Dedifferentiated amniotic fluid mesenchymal stem cell (primary cell): ENCODE data around the gene BCL2.
"Not testable (repeated sequence)": the region's sequence is repeated elsewhere in the genome, so short reads cannot be mapped to it uniquely, and the experiment has no call there.

Experiments used
- DNase-seq: peaks from one replicate; pipeline ENCODE4 v3.0.0-alpha.2; 2016; ENCODE audit errors: extremely low spot score

BCL2 gene

GRCh38 chr18:63234841-63235240 lies 84.7 kb downstream of the BCL2 start:
- DNase-seq, result no peak

- no peak for DNase-seq
Observed at GRCh38 chr18:63234432-63234831, 85.1 kb downstream of the BCL2 start.

GRCh38 chr18:63233334-63233733 lies 86.2 kb downstream of the BCL2 start:
- DNase-seq, result no peak

GRCh38 chr18:63232826-63233225 lies 86.7 kb downstream of the BCL2 start:
- DNase-seq, result no peak

GRCh38 chr18:63229971-63230370 lies 89.6 kb downstream of the BCL2 start:
- DNase-seq, result no peak

DNA sequence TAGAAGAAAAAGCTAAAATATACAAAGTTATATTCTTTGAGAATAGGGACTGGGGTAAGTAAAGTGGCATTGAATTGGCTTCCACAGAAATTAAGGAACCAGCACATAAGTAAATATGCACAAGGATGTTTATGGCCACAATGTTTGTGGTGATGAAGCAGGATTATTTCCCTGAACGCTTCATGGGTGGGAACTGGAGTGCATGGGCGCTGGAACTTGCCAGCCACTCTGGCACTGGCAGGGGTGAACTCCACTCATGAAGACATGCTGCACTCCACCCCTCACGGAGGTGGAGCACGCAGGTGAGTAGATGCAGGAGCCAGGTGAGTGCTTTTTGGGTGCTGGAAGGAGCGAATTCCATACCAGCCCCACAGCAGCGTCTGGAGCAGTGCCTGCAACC lies 94.1 kb downstream of the BCL2 start:
- DNase-seq, result no peak

DNA sequence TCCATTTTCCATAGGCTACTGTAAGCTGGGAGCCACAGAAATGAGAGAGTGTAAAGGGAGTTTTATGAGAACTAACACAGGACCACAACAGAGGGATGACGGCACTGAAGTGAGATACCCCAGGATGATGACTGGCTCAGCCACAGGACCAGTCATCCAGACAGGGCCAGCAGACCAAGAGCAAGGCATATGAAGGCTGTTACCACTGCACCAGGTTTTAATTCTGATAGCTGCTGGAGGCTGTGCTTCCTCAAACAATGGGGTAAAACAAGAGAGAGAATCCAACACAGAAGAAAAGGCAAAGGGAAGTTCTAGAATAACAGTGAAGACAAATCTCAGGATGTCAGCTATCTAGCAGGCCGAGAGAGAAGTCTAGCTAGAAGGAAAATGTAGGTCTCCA lies 94.9 kb downstream of the BCL2 start:
- no peak for DNase-seq

DNA sequence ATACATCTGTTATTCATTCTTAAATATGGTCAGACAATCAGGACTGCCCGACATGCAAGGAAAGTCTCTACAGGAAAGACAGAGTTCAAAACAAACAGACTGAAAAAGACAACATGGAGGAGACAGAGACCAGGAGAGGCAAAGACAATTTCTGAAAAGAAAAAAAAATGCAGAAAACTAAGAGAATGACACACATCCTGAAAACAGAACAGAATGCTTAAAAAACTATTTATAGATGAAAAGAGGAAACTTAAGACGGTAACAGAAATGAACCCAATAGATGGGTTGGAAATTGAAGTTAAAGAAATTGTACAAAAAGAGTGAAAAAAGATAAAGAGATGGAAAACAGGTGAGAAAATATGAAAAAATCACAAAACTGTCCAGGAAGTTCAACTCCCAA lies 95.7 kb downstream of the BCL2 start:
- no peak for DNase-seq

GRCh38 chr18:63220903-63221302 lies 98.7 kb downstream of the BCL2 start:
- no peak for DNase-seq

DNA sequence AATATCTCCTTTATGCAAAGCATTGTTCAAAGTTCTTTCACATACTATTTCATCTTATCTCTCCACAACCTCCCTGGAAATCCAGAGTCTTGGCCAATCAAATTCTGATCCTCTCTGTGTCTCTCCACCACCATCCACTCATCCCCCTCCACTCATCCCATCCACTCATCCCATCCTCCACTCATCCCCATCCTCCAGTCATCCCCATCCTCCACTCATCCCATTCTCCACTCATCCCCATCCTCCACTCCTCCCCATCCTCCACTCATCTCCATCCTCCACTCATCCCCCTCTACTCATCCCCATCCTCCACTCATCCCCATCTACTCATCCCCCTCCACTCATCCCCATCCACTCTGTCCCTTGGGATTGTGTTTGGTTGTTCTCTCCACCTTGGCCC lies 101.1 kb downstream of the BCL2 start:
- DNase-seq, result no peak

DNA sequence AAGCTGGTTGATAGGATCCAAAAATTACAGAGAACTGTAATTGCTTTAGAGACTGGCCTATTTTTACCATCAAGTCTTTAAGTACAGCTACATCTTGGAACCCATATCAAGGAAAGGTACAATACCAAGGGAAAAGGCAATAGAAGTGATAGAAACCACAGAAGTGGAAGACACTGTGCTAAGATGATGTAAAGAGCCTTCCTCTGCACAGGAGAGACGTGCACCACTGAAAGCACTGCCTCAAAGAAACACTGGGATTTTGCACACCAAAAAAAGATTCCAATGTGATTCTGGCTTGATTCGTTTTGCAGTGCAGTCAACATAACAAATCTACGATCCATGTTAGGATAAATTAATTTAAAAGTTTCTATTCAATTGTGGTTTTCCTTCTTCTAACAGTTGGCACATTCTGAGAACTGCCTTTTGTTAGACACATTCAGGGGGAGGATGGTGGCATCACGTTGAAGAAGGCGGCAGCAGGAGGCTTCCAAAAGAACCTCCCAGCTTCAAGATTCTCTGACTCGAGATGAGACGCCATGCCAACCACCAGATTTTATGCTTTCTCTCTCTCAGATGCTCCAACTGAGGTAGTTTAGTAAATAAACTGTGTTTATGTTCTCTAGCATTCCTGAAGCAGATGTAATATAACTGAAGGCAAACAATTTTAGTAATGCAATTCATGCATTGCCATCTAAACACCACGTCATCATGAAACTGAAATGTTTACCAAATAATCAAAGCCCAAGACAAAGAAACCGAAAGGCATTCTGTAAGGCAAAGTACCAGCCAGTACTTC lies 102.9 kb downstream of the BCL2 start:
- DNase-seq, result no peak

DNA sequence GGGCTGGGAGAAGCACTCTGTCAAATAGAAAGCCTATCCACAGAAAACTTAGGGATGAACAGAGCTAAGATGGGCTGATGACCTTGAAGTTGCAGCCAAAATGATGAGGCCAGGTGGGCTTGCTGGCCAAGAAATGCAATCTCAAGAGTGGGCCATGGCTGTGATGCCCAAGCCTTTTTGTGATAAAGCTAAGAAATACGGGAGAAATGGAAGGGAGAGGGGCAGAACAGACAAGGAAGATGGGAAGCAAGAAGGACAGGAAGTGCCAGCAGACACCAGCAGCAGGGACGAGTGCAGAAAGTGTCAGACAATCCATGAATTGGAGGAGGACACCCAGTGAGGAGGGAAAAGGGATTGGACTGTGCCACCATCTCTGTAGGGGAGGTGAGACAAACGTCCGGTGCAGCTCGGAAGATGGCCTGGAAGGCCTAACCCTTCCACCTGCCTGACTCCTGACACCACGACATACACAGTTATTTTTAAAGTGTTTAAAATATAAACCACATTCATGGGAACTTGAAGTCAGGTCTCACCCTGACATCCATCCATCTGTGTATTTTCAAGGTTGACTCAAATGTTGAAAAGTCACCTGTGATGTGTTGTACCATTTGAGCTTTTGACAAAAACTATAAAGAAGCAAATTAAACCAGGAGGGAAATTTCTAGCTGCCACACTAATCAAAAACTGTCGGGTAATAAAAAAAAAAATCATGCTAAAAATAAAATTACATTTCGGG lies 105.5 kb downstream of the BCL2 start:
- no peak for DNase-seq

DNA sequence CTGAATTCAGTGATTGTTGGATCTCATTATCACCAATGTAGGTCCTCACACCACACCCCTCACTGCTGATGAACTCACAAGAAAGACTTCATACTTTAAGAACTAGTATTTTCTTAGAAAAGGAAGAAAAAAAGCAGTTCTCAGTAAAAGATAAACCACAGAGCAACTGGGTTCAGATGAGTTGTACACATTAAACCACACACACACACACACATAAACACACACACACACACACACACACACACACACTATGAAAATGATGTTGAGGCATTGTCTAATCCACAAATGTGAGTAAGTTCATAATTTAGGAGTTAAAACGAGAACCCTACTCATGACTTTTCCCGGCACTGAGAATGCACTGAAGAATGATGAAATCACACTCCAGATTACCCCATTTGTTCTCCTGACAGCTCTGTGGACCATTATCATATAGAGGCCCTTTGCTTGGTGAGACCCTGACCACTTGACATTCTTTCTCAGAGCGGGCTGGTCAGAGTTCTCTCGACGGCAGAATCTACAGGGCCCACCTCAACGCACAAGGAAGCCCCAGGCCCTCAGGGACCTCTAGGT lies 106.2 kb downstream of the BCL2 start:
- no peak for DNase-seq

DNA sequence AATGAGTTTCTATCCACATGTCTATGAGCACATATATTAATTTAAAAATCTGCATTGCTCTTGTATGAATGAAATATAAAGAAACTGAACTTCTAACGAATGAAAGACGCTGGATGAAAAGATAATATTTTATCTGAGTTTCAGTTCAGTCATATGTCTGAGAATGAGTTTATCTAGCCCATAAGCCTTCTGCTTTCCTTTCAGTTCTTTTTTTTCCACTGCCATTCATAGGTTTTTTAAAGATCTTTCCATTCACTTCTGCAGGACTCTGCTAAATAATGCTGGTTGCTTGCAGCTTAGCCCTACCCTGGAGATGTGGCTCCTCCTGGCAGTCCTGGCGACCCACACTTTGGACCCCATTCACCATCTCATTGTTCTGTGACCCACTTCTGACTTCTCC lies 109.0 kb downstream of the BCL2 start:
- no peak for DNase-seq

DNA sequence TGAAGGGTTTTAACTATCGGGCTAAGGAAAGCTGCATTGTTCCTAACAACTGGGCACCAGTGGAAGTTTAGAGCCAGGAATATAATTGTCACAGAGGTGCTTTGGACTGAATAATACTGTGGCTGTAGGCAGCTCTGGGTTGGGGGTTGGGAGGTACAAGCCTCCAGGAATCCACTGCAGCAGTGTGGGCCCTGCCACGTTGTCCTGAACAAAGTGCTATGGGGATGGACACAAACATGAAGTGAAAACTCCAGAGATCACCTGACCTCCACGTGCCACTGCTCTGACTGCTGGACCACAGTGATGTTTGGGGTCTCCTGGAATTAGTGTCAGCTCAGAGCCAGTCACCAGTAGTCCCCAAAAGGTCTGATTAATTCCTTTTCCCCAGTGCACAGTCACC lies 110.9 kb downstream of the BCL2 start:
- DNase-seq, result no peak

- no peak for DNase-seq
Observed at GRCh38 chr18:63207835-63208234, 111.7 kb downstream of the BCL2 start.

GRCh38 chr18:63207143-63207790 lies 112.3 kb downstream of the BCL2 start:
- no peak for DNase-seq

DNA sequence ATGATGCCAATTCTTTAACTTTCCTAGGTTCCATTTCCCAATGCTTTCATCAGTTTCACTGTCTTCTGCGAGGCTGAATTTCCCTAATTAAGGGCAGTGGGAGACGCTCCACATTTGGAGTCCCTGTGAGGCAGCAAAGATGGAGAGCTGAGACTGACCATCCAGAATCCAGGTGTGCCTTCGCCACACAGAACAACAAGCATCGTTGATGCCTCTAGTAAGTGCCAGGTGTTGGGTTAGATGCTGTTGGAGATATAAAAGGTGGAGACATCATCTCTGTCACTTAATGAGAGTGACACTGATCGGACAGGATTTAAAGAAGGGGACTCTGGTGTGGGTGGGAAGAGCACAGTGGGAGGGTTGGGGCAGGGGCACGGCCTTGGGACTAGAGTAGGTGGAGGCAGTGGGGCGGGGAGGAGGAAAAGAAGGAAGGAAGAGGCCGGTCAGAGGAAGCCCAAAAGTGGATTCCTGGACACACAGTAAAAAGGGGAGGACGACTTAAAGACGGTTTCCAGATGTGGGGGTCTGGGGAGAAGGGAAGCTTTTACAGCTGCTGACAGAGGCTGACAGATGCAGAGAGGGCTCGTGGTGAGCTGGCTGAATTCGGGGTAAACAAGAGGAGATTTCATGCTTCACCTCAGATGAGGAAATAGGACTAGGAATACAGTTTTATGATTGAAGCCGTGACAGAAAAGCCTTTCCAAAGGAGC lies 113.0 kb downstream of the BCL2 start:
- no peak for DNase-seq

DNA sequence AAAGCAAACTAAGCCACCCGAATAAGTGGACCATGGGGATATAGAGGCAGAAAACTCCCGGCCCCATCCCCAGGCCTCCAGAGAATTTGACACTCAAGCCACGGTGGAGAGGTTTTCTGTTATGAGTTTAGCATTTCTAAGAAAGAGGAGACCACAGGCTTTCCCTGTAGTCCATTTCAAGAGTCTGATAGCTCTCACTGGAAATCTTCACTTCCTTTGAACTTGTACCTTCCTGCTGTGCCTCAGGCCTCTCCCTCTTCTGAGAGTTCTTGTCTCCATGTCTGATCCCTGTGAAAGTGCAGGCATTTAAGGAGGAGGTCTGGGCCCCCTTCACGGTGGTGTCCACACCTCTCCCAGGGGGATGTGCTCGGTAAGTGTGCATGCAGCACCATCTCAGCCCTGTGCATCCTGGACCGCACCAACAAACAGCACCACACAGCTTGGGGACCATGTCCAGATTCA lies 113.7 kb downstream of the BCL2 start:
- DNase-seq, result no peak

- DNase-seq, result no peak
Observed at GRCh38 chr18:63203497-63203896, 116.1 kb downstream of the BCL2 start.

DNA sequence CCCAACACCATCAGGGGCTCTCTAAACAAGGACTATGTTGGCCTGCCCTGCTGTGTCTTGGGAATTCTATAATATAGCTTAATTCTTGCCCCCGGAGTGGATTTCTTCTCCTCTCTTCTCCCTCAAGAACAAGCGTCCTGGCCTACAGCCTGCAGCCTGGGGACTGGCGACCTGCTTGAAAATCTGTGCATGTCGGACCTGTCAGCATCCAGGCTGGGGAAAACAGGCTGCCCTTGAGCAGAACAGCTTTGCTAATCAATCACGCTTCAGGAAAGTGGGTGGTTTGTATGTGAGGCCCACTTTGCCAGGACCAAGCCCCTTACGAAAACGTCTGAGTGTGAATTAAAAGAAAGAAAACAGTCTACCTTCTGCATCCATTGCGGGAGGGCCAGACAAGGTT lies 116.7 kb downstream of the BCL2 start:
- DNase-seq, result no peak

- DNase-seq, result not testable (repeated sequence)
Observed at GRCh38 chr18:63201456-63201855, 118.1 kb downstream of the BCL2 start.
